Trophoblast cell (in vitro differentiated cells and primary cell): ENCODE data around the gene ADARB2.

ENCODE experiments used
- DNase-seq, 2 donors: peaks; one replicate each; pipeline ENCODE4 v3.0.0-alpha.2; 2016
- H2AFZ ChIP-seq: 2 replicates; pipeline ENCODE4 v1.6.1; 2013; ENCODE audit warnings: low read length, moderate library complexity, mild to moderate bottlenecking; ENCODE audit not compliant: insufficient read depth, poor library complexity
- H2AK5ac ChIP-seq: 2 replicates; pipeline ENCODE4 v1.6.1; 2013; ENCODE audit warnings: mild to moderate bottlenecking, low read length
- H2BK120ac ChIP-seq: 2 replicates; pipeline ENCODE4 v1.6.1; 2013; ENCODE audit warnings: low read length, mild to moderate bottlenecking, moderate library complexity; ENCODE audit not compliant: insufficient read depth, poor library complexity
- H2BK12ac ChIP-seq: 2 replicates; pipeline ENCODE4 v1.6.1; 2013; ENCODE audit warnings: mild to moderate bottlenecking, low read length, moderate library complexity
- H2BK5ac ChIP-seq: 2 replicates; pipeline ENCODE4 v1.6.1; 2013; ENCODE audit warnings: low read length, low read depth, moderate library complexity, mild to moderate bottlenecking; ENCODE audit not compliant: poor library complexity
- H3K14ac ChIP-seq: 2 replicates; pipeline ENCODE4 v1.6.1; 2013; ENCODE audit warnings: mild to moderate bottlenecking, low read length
- H3K18ac ChIP-seq: 2 replicates; pipeline ENCODE4 v1.6.1; 2013; ENCODE audit warnings: mild to moderate bottlenecking, low read length
- H3K23ac ChIP-seq: 2 replicates; pipeline ENCODE4 v1.6.1; 2013; ENCODE audit warnings: low read length
- H3K27ac ChIP-seq: 2 replicates; pipeline ENCODE4 v1.5.1; 2013; ENCODE audit warnings: low read depth, mild to moderate bottlenecking, inconsistent platforms, low read length, moderate library complexity
- H3K27me3 ChIP-seq: 2 replicates; pipeline ENCODE4 v1.6.1; 2013; ENCODE audit warnings: inconsistent platforms, mild to moderate bottlenecking, low read length, moderate library complexity; ENCODE audit not compliant: insufficient read depth
- H3K36me3 ChIP-seq, 2 experiments: 1 replicate in 1 of 2; 2 replicates in 1 of 2; pipeline ENCODE4 v1.6.1; 2013; ENCODE audit warnings: low read length in 2 of 2, mild to moderate bottlenecking in 2 of 2, moderate library complexity in 1 of 2; ENCODE audit not compliant: insufficient read depth in 2 of 2, control insufficient read depth in 1 of 2
- H3K4ac ChIP-seq: 2 replicates; pipeline ENCODE4 v1.6.1; 2013; ENCODE audit warnings: low read depth, mild to moderate bottlenecking, low read length, moderate library complexity
- H3K4me1 ChIP-seq, 2 experiments: 1 replicate in 1 of 2; 2 replicates in 1 of 2; pipeline ENCODE4 v1.6.1; 2013; ENCODE audit warnings: low read length in 2 of 2, mild to moderate bottlenecking in 2 of 2, moderate library complexity in 1 of 2; ENCODE audit not compliant: insufficient read depth in 2 of 2, control insufficient read depth in 1 of 2
- H3K4me2 ChIP-seq: 2 replicates; pipeline ENCODE4 v1.6.1; 2013; ENCODE audit warnings: inconsistent platforms, mild to moderate bottlenecking, low read length, moderate library complexity
- H3K4me3 ChIP-seq: 2 replicates; pipeline ENCODE4 v1.5.1; 2013; ENCODE audit warnings: mild to moderate bottlenecking, low read depth, low read length, inconsistent platforms
- H3K79me1 ChIP-seq: one replicate; pipeline ENCODE4 v1.6.1; 2013; ENCODE audit warnings: low read length
- H3K79me2 ChIP-seq: 2 replicates; pipeline ENCODE4 v1.6.1; 2013; ENCODE audit warnings: low read length, mild to moderate bottlenecking; ENCODE audit not compliant: control insufficient read depth, insufficient read depth, poor library complexity
- H3K9ac ChIP-seq: 2 replicates; pipeline ENCODE4 v1.6.1; 2013; ENCODE audit warnings: mild to moderate bottlenecking, low read length
- H3K9me3 ChIP-seq: 2 replicates; pipeline ENCODE4 v1.6.1; 2013; ENCODE audit warnings: low read depth, mild to moderate bottlenecking, control low read depth, inconsistent platforms, low read length; ENCODE audit not compliant: insufficient read depth
- H4K12ac ChIP-seq: 2 replicates; pipeline ENCODE4 v1.6.1; 2013; ENCODE audit warnings: low read depth, mild to moderate bottlenecking, low read length, moderate library complexity
- H4K8ac ChIP-seq: 2 replicates; pipeline ENCODE4 v1.6.1; 2013; ENCODE audit warnings: low read depth, mild to moderate bottlenecking, low read length, moderate library complexity
- H4K91ac ChIP-seq: one replicate; pipeline ENCODE4 v1.6.1; 2013; ENCODE audit warnings: low read depth, mild to moderate bottlenecking, low read length, moderate library complexity
- WGBS: extraction: QIAGEN DNeasy Blood & Tissue Kit; methylation state at CpG from one replicate; pipeline ENCODE4 v1.1.7; 2013; ENCODE audit warnings: missing lambda C conversion rate; ENCODE audit not compliant: insufficient read length, insufficient coverage; ENCODE audit errors: extremely low coverage; 5-methylcytosine and 5-hydroxymethylcytosine counted together

Gene ADARB2

GRCh38 chr10:1180071-1180730 is 557.1 kb downstream of the ADARB2 start:
- Histone ChIP-seq H2BK12ac (no peak overlapping the region), H3K9me3 (no peaks in the 10 kb centered on the region)
- WGBS: no CpG with 5 or more reads among the region's 16 CpGs

GRCh38 chr10:1179346-1180070 is 557.8 kb downstream of the ADARB2 start:
- Histone ChIP-seq H3K9ac (no peak overlapping the region), H2AK5ac (no peak overlapping the region), H3K4me2 (no peak overlapping the region), H2BK120ac (no peak overlapping the region), H3K4me3 (no peak overlapping the region), H3K14ac (no peak overlapping the region), H2BK5ac (no peak overlapping the region), H3K79me2 (no peaks in the 10 kb centered on the region), H3K9me3 (no peaks in the 10 kb centered on the region), H3K36me3 (no peaks in the 10 kb centered on the region), H3K27ac (no peak overlapping the region), H4K91ac (no peak overlapping the region), H4K8ac (no peak overlapping the region), H4K12ac (no peak overlapping the region), H3K4me1 (no peaks in the 10 kb centered on the region), H3K27me3 (no peaks in the 10 kb centered on the region), H2BK12ac (no peak overlapping the region), H3K79me1 (no peaks in the 10 kb centered on the region), H3K23ac (no peak overlapping the region), H3K4ac (no peak overlapping the region), H2AFZ (no peak overlapping the region), H3K18ac (no peak overlapping the region)
- WGBS: no CpG with 5 or more reads among the region's 20 CpGs
- DNase-seq: no peak

More at GRCh38 chr10:1180071-1180730, 557.1 kb downstream of the ADARB2 start:
- Histone ChIP-seq H3K18ac (no peak overlapping the region), H3K79me2 (no peaks in the 10 kb centered on the region), H3K14ac (no peak overlapping the region), H3K4me1 (no peaks in the 10 kb centered on the region), H3K4me3 (no peak overlapping the region), H3K4me2 (no peak overlapping the region), H3K4ac (no peak overlapping the region), H3K27ac (no peak overlapping the region), H2BK120ac (no peak overlapping the region), H4K91ac (no peak overlapping the region), H3K9ac (no peak overlapping the region), H2BK5ac (no peak overlapping the region), H2AFZ (no peak overlapping the region), H2AK5ac (no peak overlapping the region), H3K27me3 (no peaks in the 10 kb centered on the region), H3K79me1 (no peaks in the 10 kb centered on the region), H4K12ac (no peak overlapping the region), H4K8ac (no peak overlapping the region), H3K23ac (no peak overlapping the region), H3K36me3 (no peaks in the 10 kb centered on the region)
- DNase-seq: no peak

- Histone ChIP-seq H3K36me3 (no peaks in the 10 kb centered on the region), H3K4ac (no peak overlapping the region), H3K27ac (no peak overlapping the region), H4K8ac (no peak overlapping the region), H2BK5ac (no peak overlapping the region), H2BK120ac (no peak overlapping the region), H3K4me1 (no peaks in the 10 kb centered on the region), H3K4me2 (no peak overlapping the region), H3K27me3 (no peaks in the 10 kb centered on the region), H4K12ac (no peak overlapping the region), H3K23ac (no peak overlapping the region), H4K91ac (no peak overlapping the region), H2BK12ac (no peak overlapping the region), H3K9ac (no peak overlapping the region), H3K4me3 (no peak overlapping the region), H3K14ac (no peak overlapping the region), H3K18ac (no peak overlapping the region), H3K79me2 (no peaks in the 10 kb centered on the region), H2AK5ac (no peak overlapping the region), H2AFZ (no peak overlapping the region), H3K79me1 (no peaks in the 10 kb centered on the region), H3K9me3 (no peaks in the 10 kb centered on the region)
- WGBS: no CpG with 5 or more reads among the region's 16 CpGs
- no peak for DNase-seq
Measured at GRCh38 chr10:1178506-1178905, 558.8 kb downstream of the ADARB2 start.

GRCh38 chr10:1177936-1178335 is 559.4 kb downstream of the ADARB2 start:
- Histone ChIP-seq H2AK5ac (no peak overlapping the region), H3K9ac (no peak overlapping the region), H4K91ac (no peak overlapping the region), H2BK5ac (no peak overlapping the region), H3K18ac (no peak overlapping the region), H3K4me3 (no peak overlapping the region), H3K36me3 (no peaks in the 10 kb centered on the region), H3K4me1 (no peaks in the 10 kb centered on the region), H3K27me3 (no peaks in the 10 kb centered on the region), H3K4me2 (no peak overlapping the region), H3K4ac (no peak overlapping the region), H4K12ac (no peak overlapping the region), H3K79me2 (no peaks in the 10 kb centered on the region), H3K9me3 (no peaks in the 10 kb centered on the region), H2AFZ (no peak overlapping the region), H3K23ac (no peak overlapping the region), H4K8ac (no peak overlapping the region), H3K14ac (no peak overlapping the region), H3K27ac (no peak overlapping the region), H2BK12ac (no peak overlapping the region), H2BK120ac (no peak overlapping the region), H3K79me1 (no peaks in the 10 kb centered on the region)
- no peak for DNase-seq
- no CpG with 5 or more reads among the region's 9 CpGs for WGBS
